MCF 10A (cell line): ENCODE measurements around the gene SYF2. TPM values are rescaled to one million over a fixed set of nuclear protein-coding genes. Genes with fewer than 3 reads are reported as not detected.

Experiments used
- BruUV-seq: library from RNA; stranded (reverse); fragments of 400-500 nt; replicated peaks from 2 replicates; lab custom pipeline; 2021; lab: Mats Ljungman, UMichigan
- CTCF ChIA-PET: fragments of 300-600 bp; sonication (Branson Sonifier 250); formaldehyde crosslinking; extraction: SDS; loops from one replicate; lab custom pipeline; 2021; ENCODE audit warnings: antibody characterized with exemption, inconsistent platforms; lab: Yijun Ruan, JAX
- POLR2A ChIA-PET: fragments of 300-600, 350-650 bp; sonication (Branson Sonifier 250); formaldehyde crosslinking; extraction: SDS; loops from one replicate; lab custom pipeline; 2020; ENCODE audit warnings: antibody characterized with exemption, inconsistent platforms; lab: Yijun Ruan, JAX
- DNase-seq: peaks from one replicate; pipeline ENCODE4 v3.0.0-alpha.2; 2018; ENCODE audit not compliant: unreplicated experiment
- H3K27ac Mint-ChIP-seq: one replicate; pipeline ENCODE4 v1.8.0; 2022; ENCODE audit warnings: mild to moderate bottlenecking, low read depth, mixed read lengths; ENCODE audit not compliant: unreplicated experiment
- H3K27me3 Mint-ChIP-seq: one replicate; pipeline ENCODE4 v1.8.0; 2022; ENCODE audit warnings: mixed read lengths; ENCODE audit not compliant: insufficient read depth, unreplicated experiment
- H3K36me3 Mint-ChIP-seq: one replicate; pipeline ENCODE4 v1.8.0; 2022; ENCODE audit warnings: mild to moderate bottlenecking, moderate library complexity, mixed read lengths; ENCODE audit not compliant: insufficient read depth, unreplicated experiment
- H3K4me1 Mint-ChIP-seq: one replicate; pipeline ENCODE4 v1.8.0; 2022; ENCODE audit warnings: mixed read lengths; ENCODE audit not compliant: insufficient read depth, unreplicated experiment
- H3K4me3 Mint-ChIP-seq: one replicate; pipeline ENCODE4 v1.8.0; 2022; ENCODE audit warnings: mild to moderate bottlenecking, moderate library complexity, mixed read lengths; ENCODE audit not compliant: unreplicated experiment
- H3K9me3 Mint-ChIP-seq: one replicate; pipeline ENCODE4 v1.8.0; 2022; ENCODE audit warnings: mixed read lengths; ENCODE audit not compliant: unreplicated experiment
- intact Hi-C: fragments of 100-400 bp; cut with micrococcal nuclease; formaldehyde crosslinking; loops from 2 replicates; pipeline ENCODE4 v1.14.1; 2022
- total RNA-seq: library from RNA; stranded (reverse); gene quantifications from 2 replicates; pipeline ENCODE4 v1.2.3, GENCODE V29; 2022
- TF ChIP-seq, protein P1 (sequence below): fragments of 200-600 bp; IDR thresholded peaks from one replicate; pipeline ENCODE4 v1.8.0; 2022; ENCODE audit warnings: antibody characterized with exemption, mild to moderate bottlenecking; ENCODE audit not compliant: unreplicated experiment

Gene SYF2
- total RNA-seq, 1 experiment from 2014 or later = 43.0 TPM

DNA sequence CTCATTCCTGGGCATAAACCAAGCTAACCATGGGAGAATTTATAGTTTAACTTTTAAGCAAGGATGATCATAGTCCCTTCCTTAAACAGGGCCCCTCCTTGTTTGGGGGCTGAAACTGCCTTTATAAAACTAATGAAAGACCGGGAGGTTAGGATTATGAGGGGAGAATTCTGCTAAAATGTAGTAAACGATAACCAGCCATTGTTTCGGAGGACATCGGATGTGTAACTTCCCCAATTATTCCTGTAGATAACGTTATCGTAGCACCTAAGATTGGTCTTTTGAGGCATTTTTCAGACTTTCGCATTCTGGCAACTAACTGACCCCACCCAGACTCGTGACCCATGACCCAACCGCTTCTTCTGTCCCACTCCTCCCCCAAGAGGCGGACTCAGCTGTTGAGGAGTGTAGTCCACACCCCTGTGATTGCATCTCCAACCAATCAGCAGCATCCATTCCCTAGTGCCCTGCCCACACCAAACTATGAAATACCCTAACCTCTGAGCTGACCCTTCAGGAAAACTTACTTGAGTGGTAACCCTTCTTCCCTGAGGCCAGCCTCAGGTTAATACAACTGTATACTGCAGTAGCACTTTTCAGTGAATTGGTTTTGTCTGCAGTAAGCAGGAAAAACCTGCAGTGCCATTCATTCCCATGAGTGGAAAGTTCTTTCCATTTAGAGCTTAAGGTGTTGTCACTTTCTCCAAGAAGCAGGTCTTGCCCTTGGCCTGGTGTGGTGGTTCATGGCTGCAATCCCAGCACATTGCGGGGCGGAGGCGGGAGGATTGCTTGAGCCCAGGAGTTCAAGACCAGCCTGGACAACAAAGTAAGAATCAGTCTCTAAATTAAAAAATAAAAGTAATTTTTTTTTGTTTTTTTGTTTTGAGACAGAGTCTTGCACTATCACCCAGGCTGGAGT lies 823 bp upstream of the SYF2 start:
- ChIA-PET CTCF (interaction anchor here (0.6 kb wide), 2 partner anchors 45 to 119 kb away, joined by 3 read pairs; no protein-coding TSS in a partner anchor), POLR2A (interaction anchor here (0.6 to 3.5 kb wide), 25 partner anchors 9 to 935 kb away, joined by 3 to 138 read pairs (median 3); partner anchors contain the start of genes CLIC4, MTFR1L, RSRP1 and TMEM50A)
- TF ChIP-seq, protein P1, sequence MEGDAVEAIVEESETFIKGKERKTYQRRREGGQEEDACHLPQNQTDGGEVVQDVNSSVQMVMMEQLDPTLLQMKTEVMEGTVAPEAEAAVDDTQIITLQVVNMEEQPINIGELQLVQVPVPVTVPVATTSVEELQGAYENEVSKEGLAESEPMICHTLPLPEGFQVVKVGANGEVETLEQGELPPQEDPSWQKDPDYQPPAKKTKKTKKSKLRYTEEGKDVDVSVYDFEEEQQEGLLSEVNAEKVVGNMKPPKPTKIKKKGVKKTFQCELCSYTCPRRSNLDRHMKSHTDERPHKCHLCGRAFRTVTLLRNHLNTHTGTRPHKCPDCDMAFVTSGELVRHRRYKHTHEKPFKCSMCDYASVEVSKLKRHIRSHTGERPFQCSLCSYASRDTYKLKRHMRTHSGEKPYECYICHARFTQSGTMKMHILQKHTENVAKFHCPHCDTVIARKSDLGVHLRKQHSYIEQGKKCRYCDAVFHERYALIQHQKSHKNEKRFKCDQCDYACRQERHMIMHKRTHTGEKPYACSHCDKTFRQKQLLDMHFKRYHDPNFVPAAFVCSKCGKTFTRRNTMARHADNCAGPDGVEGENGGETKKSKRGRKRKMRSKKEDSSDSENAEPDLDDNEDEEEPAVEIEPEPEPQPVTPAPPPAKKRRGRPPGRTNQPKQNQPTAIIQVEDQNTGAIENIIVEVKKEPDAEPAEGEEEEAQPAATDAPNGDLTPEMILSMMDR = no peak
- intact Hi-C loops = no loop called here
- Mint-ChIP-seq H3K27ac (no peak overlapping the region), H3K27me3 (no peaks in the 10 kb centered on the region), H3K9me3 (no peaks in the 10 kb centered on the region), H3K4me3 (no peak overlapping the region), H3K4me1 (peaks cover 16% of the 10 kb centered on the region), H3K36me3 (peaks cover 29% of the 10 kb centered on the region)
- BruUV-seq = TSS peak; percentile 91
- DNase-seq = peak; percentile 93

DNA sequence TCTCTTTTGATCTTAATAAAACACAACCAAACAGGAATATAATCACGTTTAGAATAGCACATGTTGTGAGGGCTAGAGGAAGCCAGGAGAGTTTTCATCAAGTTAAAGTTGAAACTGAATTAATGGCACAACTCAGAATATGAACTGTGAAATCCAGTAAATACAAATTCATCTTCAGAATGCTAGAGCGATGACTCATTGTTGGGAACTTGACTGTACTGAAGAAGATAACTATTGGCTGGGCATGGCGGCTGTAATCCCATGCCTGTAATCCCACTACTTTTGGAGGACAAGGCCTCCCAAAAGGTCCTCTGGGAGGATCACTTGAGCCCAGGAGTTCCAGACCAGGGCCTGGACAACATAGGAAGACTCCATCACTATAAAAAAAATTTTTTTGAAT lies 8.8 kb downstream of the SYF2 start:
- BruUV-seq = no TSS peak
- Mint-ChIP-seq H3K4me1 (no peaks in the 10 kb centered on the region), H3K4me3 (no peak overlapping the region), H3K36me3 (peaks cover 90% of the 10 kb centered on the region), H3K27me3 (no peaks in the 10 kb centered on the region), H3K27ac (no peak overlapping the region), H3K9me3 (no peaks in the 10 kb centered on the region)
- intact Hi-C loops = no loop called here
- TF ChIP-seq, protein P1 = no peak
- CTCF ChIA-PET = no interaction called here
- DNase-seq = no peak
- POLR2A ChIA-PET = no interaction called here

DNA sequence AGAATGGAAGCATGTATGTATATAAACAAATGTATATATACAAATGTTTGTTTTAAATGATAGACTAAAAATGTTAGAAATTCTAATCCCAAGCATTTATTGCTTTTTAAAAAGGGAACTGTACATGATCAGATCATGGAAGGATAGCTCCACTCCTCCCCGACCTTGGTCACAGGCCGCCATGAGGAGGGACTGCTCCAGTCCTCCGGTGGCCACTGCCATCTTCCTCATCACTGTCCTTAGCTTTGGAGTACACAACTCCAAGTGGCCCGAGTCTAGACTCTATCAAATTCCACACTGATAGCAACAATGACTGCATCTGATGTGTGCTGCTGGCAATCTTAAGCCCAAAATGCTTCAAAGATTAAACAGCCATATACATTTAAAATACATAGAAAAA lies 9.7 kb downstream of the SYF2 start:
- H3K27me3 Mint-ChIP-seq = no peaks in the 10 kb centered on the region
- TSS peak; percentile 67 for BruUV-seq
- POLR2A ChIA-PET = interaction anchor here (0.9 to 1.3 kb wide), 2 partner anchors 10 to 12 kb away, joined by 3 to 8 read pairs; partner anchors contain the start of gene SYF2
- no peaks in the 10 kb centered on the region for H3K4me1 Mint-ChIP-seq
- DNase-seq = no peak
- no peaks in the 10 kb centered on the region for H3K9me3 Mint-ChIP-seq
- H3K4me3 Mint-ChIP-seq = no peak overlapping the region
- TF ChIP-seq, protein P1 = no peak
- intact Hi-C loops = no loop called here
- CTCF ChIA-PET = interaction anchor here (0.6 to 0.7 kb wide), 2 partner anchors 39 to 186 kb away, joined by 3 read pairs; no protein-coding TSS in a partner anchor
- H3K27ac Mint-ChIP-seq = no peak overlapping the region
- peaks cover 82% of the 10 kb centered on the region for H3K36me3 Mint-ChIP-seq

DNA sequence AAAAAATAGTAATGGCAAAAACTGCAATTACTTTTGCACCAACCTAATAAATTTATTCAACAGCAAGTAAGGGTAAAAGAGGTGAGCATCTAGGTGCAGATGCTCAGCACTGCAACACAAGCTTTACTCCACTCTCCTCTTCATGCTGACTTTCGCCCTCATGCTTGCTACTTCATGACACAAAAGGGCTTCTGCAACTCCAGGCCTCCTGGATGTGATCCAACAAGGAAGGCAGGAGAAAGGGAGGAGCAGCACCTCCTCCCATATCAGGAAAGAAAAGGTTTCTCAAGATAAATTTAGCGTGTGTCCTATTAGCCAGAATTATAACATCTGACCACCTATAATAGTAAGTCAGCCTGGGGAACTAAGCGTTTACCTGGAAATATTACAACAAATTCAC lies 11.6 kb downstream of the SYF2 start:
- no peak overlapping the region for H3K27ac Mint-ChIP-seq
- H3K9me3 Mint-ChIP-seq = no peaks in the 10 kb centered on the region
- no peak for DNase-seq
- no TSS peak for BruUV-seq
- ChIA-PET CTCF (interaction anchor here (0.8 kb wide), 1 partner anchor 255 kb away, joined by 3 read pairs; no protein-coding TSS in a partner anchor), POLR2A (interaction anchor here (0.8 kb wide), 1 partner anchor 12 kb away, joined by 3 read pairs; the partner anchor contains the start of gene SYF2)
- H3K4me1 Mint-ChIP-seq = no peaks in the 10 kb centered on the region
- H3K4me3 Mint-ChIP-seq = no peak overlapping the region
- H3K36me3 Mint-ChIP-seq = peaks cover 62% of the 10 kb centered on the region
- H3K27me3 Mint-ChIP-seq = no peaks in the 10 kb centered on the region
- intact Hi-C loops = no loop called here
- TF ChIP-seq, protein P1 = no peak
